GM12873 (cell line): Measurements from ENCODE around the gene FAM219A.

ENCODE experiments used
- TF ChIP-seq, protein P1 (sequence below): IDR thresholded peaks from 2 replicates; pipeline ENCODE4 v1.5.1; 2012; ENCODE audit warnings: low read depth, mild to moderate bottlenecking, moderate library complexity, low read length, control low read depth; ENCODE audit not compliant: insufficient read depth; ENCODE audit errors: missing control alignments

The FAM219A gene

DNA sequence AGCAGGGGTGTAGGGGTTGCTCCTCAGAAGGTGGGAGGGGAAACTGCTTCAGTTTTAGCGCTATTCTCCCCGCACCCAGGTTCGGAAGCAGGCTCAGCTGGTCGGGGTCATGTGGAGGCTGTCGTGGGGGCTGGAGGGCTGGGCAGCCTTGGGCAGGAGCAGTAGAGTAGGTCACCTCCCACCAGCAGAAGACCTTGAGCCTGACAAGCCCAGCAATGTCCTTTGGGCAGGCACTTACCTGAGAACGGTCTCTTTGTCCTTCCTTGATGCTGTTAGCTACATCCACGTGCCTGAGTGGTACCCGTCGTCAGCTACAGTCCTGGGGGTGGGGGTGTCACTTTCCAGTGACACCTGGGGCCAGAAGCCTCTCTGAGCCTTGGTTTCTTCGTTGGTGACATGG is 44.1 kb upstream of the FAM219A start:
- TF ChIP-seq, protein P1, sequence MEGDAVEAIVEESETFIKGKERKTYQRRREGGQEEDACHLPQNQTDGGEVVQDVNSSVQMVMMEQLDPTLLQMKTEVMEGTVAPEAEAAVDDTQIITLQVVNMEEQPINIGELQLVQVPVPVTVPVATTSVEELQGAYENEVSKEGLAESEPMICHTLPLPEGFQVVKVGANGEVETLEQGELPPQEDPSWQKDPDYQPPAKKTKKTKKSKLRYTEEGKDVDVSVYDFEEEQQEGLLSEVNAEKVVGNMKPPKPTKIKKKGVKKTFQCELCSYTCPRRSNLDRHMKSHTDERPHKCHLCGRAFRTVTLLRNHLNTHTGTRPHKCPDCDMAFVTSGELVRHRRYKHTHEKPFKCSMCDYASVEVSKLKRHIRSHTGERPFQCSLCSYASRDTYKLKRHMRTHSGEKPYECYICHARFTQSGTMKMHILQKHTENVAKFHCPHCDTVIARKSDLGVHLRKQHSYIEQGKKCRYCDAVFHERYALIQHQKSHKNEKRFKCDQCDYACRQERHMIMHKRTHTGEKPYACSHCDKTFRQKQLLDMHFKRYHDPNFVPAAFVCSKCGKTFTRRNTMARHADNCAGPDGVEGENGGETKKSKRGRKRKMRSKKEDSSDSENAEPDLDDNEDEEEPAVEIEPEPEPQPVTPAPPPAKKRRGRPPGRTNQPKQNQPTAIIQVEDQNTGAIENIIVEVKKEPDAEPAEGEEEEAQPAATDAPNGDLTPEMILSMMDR, result no peak

DNA sequence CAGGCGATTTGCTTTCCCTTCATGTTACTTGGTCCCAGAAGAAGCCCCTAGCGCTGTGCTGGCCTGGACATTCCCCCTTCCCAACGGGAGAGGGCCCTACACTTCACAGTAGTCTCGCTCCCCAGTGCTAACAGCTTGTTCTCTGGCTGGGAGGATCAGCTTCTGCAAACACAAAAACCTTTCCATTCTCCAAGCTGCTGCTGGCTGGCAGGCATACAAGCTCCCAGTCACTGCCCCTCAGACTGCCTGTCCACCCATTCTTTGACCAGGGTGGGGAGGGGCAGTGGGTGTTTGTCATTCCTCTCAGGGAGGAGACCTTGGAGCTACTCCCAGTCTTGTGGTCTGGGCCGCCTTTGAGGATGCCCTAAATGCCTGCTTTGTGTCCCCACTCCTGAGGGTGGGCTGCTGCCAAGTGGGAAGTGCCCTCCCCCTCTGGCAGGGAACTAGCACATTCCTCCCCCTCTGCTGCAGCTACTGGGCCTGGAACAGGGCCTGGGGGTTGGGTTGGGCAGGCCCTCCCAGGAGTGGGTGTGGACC is 43.6 kb upstream of the FAM219A start:
- TF ChIP-seq, protein P1, result no peak

DNA sequence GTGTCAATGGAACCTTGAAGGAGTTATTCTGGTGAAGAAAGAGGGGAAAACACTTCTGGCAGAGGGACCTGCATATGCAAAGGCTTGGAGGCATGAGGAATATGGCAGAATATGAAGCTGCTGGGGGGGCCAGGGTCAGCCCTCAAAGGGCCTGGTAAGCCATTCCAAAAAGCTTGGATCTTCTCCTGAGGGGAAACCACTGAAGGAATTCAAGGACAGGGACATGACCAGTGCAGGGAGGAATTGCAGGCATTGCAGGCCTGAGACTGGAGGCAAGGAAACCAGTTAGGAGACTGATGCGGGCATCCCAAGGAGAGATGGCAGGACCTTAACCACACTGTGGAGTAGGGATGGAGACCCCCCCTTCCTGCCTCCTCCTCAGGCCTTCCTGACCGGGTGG is 43.0 kb upstream of the FAM219A start:
- TF ChIP-seq, protein P1, result no peak

DNA sequence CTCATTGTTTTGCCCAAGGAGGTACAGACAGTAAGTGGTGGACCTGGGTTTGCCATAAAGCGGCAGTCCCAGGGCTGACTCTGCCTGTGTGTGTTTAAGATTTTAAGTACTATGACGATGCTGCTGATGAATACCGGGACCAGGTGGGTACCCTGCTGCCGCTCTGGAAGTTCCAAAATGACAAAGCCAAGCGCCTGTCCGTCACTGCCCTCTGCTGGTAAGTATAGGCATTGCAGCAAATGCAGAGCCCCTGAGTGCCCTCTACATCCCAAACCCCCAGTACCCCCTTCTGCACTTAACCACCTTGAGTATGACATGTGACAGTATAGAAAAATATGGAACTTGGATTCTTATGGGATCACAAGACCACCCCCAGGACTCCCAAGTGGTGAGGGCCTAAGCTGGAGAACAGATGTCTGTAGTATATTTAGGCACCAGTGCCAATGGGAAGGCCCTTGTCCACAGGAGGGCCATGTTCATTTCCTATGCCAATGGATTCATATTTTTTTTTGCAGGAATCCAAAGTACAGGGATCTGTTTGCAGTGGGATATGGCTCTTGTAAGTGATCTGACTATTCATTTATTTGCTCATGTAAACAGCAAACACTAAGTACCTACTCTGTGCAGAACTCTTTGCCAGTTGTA is 42.4 kb upstream of the FAM219A start:
- TF ChIP-seq, protein P1, result peak; percentile 98

DNA sequence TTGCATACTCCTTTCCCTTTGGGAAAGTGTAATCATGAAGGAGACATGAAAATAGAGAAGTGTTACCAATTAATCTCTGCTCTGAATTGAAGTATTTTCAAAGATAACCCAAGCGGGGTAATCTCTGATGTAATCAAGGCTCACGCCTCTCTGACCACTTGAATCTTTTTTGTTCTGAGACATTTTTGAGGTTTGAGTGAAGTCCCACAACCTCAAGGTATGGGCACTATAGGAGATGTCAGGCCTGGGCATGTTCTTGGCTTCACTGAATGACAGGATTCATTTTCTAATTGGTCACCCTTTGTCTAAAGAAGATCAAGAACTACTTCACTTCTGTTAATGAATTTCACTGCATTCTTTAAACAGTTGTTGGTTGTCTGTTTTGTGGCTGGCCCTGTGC is 40.7 kb upstream of the FAM219A start:
- TF ChIP-seq, protein P1, result no peak

DNA sequence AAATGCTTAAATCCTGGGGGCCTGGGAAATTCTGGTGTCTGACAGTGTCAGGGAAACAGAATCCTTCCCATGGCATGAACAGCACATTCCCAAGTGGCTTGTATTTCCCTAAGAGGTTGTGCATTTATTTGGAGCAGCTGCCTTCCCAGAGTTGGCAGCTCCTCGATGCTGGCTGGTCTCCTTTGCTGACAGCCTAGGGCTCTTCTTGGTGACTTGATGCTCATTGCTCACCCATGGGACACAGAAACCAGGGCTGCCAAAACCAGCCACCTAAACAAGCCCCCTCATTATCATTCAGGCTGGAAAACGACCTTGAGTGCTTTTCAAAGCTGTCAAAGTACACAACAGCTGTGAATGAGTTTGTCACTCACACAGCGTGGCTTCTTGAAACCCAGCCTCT is 40.2 kb upstream of the FAM219A start:
- TF ChIP-seq, protein P1, result no peak

DNA sequence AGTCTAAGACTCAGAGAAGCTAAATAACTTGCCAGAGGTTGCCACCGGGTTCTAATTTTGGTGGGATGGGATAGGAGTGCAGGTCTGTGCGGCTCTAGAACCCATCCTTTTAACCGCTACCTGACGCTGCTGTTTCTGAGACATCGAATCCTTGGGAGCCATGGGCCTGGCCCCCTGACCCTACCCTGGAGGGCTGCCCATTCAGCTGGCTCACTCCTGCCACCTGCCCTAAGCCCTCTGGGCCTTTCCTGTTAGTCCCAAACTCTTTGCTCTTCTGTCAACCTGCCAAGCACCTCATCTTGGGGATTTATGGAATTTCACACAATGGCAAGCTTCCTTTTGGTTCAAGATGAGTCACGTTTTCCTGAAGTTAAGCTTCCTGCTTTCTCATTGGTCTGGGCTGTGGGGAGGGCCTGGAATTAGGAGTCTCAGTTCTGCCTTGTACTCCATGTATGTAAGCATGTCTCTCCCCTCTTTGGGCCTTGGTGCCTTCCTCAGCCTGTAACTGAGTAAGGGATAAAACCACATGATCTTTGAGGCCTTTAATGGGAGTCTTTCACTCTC is 37.9 kb upstream of the FAM219A start:
- TF ChIP-seq, protein P1, result no peak
